Panc1 (cell line): ENCODE measurements around the gene SLCO1B3.

Source experiments
- CTCF ChIP-seq: fragments of 450-650 bp; IDR thresholded peaks from 2 replicates; pipeline ENCODE4 v1.5.1; 2017; ENCODE audit warnings: mild to moderate bottlenecking
- POLR2AphosphoS5 ChIP-seq: IDR thresholded peaks from 2 replicates; pipeline ENCODE4 v1.6.1; 2012; ENCODE audit warnings: mild to moderate bottlenecking, low read depth, low read length, moderate library complexity
- TF ChIP-seq, protein P1 (sequence below), 2 experiments: IDR thresholded peaks; 2 replicates each; pipeline ENCODE4 v1.6.1; 2011 to 2012; ENCODE audit warnings: low read depth in 2 of 2, control low read depth in 1 of 2, low read length in 1 of 2, mild to moderate bottlenecking in 1 of 2, moderate library complexity in 1 of 2; ENCODE audit not compliant: insufficient read depth in 1 of 2

DNA sequence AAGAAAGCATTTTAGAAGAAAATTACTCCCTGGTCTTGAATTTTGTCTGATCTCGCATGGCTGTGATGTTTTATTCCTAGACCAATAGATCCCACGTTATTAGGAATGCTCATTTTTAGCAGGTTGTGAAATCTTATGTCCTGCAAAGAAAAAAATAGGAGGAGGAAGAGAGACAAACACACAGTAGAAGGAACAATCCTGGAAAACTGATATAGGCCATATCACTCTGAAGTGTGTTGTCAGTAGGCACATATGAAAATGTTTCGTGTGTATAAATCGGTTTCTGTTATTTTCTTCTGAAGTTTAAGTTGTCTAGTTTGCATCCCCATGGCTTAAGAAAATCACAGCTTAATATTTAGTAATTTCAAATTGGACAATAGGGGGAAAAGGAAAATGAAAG lies 12.4 kb downstream of the SLCO1B3 start:
- TF ChIP-seq CTCF (no peak), POLR2AphosphoS5 (no peak)
- TF ChIP-seq, protein P1, sequence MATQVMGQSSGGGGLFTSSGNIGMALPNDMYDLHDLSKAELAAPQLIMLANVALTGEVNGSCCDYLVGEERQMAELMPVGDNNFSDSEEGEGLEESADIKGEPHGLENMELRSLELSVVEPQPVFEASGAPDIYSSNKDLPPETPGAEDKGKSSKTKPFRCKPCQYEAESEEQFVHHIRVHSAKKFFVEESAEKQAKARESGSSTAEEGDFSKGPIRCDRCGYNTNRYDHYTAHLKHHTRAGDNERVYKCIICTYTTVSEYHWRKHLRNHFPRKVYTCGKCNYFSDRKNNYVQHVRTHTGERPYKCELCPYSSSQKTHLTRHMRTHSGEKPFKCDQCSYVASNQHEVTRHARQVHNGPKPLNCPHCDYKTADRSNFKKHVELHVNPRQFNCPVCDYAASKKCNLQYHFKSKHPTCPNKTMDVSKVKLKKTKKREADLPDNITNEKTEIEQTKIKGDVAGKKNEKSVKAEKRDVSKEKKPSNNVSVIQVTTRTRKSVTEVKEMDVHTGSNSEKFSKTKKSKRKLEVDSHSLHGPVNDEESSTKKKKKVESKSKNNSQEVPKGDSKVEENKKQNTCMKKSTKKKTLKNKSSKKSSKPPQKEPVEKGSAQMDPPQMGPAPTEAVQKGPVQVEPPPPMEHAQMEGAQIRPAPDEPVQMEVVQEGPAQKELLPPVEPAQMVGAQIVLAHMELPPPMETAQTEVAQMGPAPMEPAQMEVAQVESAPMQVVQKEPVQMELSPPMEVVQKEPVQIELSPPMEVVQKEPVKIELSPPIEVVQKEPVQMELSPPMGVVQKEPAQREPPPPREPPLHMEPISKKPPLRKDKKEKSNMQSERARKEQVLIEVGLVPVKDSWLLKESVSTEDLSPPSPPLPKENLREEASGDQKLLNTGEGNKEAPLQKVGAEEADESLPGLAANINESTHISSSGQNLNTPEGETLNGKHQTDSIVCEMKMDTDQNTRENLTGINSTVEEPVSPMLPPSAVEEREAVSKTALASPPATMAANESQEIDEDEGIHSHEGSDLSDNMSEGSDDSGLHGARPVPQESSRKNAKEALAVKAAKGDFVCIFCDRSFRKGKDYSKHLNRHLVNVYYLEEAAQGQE (IDR thresholded peaks at IDR 0.05; ENCODE audit: insufficient read depth in 1 of 2, low read depth in 2 of 2, low read length in 1 of 2), result no peak
